ENCODE measurements around the gene BOLL.
"Not testable (repeated sequence)": the region's sequence is repeated elsewhere in the genome, so short reads cannot be mapped to it uniquely, and the experiment has no call there.

BOLL gene

DNA sequence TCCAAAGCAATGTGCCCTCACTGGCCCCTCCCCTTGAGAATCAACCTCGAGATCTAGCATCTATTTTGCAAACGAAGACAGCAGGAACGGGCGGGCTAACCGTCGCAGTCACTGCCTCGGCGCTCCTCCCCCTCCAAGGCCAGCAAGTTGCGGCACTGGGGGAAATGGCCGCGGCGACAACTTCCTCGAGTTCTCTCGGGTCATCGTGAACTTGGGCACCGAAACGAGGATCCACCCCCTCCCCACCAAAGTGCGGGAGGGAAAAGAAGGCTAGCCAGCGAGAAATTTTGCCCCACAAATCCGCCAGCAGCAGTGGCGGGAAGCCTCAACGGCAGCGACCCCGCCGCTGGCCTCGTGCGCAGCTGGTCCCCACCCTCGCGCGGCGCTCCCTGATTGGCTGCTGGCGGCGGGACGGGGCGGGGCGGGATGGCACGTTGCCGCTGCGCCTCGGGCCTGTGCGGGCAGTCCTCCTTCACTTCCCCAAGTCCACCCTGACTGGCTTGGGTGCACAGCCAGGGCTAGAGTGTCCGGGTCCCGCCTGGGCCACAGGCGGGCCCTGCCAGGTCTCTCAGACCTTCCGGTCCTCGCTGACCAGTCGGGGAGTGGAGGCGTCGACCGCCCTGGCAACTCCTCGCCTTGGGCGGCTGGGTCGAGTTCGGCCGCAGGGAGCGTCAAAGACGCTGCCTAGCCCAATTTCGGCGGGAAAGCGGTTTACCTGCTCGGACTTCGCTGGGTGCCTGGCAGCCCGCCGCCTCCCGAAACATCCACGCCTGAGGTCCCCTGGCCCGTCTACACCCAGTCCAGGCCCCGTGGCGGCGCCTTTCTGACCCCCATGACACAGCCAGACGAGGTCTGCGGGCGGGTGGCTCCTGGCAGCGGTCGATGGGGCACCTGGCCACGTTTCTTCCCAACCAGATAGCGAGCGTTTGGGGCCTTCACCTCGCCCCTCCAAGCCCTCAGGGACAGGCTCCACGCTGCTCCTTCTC is at the start of gene BOLL:
Gene BOLL, minus strand, starts transcription at position 364 of the 986 bp plus-strand sequence. CDS start 3,469 bp downstream, outside the sequence.
- in situ Hi-C loops (cut with MboI; ENCODE audit: low sequenced_read_pairs), result no loop called here

DNA sequence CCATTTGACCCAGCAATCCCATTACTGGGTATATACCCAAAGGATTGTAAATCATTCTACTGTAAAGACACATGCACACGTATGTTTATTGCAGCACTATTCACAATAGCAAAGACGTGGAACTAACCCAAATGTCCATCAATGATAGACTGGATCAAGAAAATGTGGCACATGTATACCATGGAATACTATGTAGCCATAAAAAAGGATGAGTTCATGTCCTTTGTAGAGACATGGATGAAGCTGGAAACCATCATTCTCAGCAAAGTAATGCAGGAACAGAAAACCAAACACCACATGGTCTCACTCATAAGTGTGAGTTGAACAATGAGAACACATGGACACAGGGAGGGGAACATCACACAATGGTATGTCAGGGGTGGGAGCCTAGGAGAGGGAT is 49.7 kb upstream of the BOLL start:
- in situ Hi-C loops (cut with MboI; ENCODE audit: low sequenced_read_pairs), result not testable (repeated sequence)

DNA sequence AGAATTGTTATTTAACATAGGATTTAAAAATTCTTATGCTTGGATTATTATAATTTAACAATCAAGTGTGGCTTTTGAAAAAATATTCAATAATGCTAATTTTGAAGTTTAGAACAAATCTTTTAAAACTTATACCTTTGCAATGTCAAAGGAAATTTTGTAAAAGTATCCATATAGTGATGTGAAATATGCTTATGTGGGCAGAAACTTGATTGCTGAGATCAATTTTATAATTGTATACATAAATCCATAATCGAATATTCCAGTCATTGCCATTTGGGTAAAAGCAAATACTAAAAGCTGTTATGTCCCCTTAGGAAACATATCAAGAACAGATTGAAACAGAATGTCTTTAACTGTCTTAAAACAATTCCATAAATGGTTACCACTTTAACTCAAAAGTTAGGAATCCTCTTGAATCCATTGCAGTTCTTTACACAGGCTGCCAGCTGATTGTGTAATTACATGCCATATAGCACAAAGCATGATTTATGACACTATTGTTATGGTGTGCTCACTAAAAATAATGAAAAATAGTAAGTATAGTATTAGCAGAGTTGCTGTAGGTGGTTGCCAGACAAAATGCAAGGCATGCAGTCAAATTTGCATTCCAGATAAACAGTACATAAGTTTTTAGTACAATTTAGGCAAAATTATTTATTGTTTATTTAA is 43.5 kb upstream of the BOLL start:
- in situ Hi-C loops (cut with MboI; ENCODE audit: low sequenced_read_pairs), result no loop called here

DNA sequence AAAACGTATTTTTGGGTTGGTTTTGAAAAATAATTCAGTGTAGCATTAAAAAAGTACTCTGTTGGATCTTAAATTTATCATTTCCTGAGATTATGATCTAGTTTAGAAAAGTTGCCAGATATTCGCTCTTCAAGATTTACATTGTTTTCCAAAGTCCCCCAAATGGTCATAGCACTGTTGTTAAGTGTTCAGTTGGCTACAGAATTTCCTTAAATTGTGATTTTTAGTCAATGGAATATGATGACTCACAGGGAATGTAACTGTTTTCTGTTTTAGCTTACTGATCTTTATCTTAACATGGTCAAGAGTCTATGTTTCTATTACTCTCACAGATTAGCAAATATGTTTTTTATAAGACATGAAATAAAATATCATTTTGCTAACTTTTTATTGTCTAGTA is 42.5 kb upstream of the BOLL start:
- in situ Hi-C loops (cut with MboI; ENCODE audit: low sequenced_read_pairs), result no loop called here

GRCh38 chr2:197822333-197822732 is 37.2 kb upstream of the BOLL start:
- in situ Hi-C loops (cut with MboI; ENCODE audit: low sequenced_read_pairs), result no loop called here

GRCh38 chr2:197821550-197822289 is 36.6 kb upstream of the BOLL start:
- in situ Hi-C loops (cut with MboI; ENCODE audit: low sequenced_read_pairs), result no loop called here

DNA sequence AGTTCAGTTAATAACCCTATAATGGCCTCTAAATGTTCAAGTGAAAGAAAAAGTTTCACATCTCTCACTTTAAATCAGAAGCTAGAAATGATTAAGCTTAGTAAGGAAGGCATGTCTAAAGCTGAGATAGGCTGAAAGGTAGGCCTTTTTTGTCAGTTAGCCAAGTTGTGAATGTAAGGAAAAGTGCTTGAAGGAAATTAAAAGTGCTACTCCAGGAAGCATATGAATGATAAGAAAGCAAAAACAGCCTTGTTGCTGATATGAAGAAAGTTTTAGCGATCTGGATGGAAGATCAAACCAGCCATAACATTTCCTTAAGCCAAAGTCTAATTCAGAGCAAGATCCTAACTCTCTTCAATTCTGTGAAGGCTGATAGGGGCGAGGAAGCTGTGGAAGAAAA is 29.4 kb upstream of the BOLL start:
- in situ Hi-C loops (cut with MboI; ENCODE audit: low sequenced_read_pairs), result no loop called here

- in situ Hi-C loops (cut with MboI; ENCODE audit: low sequenced_read_pairs), result no loop called here
These were observed 28.1 kb upstream of the BOLL start for GRCh38 chr2:197813093-197813787.

DNA sequence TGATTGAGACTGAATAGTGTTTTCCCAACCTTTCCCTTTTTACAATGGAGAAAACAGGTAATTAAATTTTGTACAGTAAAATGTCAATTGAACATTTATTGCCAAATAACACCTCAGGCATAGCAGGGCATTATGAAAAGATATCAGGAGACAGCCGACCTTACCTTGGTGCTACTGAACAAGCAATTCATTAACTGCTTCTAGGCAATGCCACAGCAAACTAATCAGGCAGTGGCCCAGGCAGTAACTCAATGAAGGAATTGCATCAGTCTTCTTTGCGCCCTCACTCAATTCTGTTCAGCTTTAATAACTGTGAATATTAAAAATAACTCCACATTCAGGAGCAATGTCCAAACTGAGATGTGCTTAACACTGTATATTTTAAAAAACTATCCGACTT is 25.4 kb upstream of the BOLL start:
- in situ Hi-C loops (cut with MboI; ENCODE audit: low sequenced_read_pairs), result no loop called here

DNA sequence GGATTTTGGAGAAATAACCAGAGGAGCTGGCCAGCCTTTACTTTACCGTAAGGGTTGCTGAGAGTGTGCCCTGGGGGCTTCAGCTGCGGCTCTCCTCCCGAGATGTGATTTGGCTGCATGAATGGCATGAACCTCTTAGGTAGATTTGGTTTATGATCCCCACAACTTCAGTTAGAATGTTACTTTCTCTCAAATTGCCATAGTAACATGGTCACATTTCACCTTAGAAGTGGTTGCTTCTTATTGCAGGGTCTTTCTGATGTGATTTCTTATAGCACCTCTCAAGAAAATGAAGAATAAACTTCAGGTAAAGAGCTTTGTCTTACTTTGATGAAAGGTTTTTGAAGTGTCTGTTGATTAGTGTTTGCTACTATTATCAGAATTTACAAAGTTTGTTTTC is 24.9 kb upstream of the BOLL start:
- in situ Hi-C loops (cut with MboI; ENCODE audit: low sequenced_read_pairs), result no loop called here

DNA sequence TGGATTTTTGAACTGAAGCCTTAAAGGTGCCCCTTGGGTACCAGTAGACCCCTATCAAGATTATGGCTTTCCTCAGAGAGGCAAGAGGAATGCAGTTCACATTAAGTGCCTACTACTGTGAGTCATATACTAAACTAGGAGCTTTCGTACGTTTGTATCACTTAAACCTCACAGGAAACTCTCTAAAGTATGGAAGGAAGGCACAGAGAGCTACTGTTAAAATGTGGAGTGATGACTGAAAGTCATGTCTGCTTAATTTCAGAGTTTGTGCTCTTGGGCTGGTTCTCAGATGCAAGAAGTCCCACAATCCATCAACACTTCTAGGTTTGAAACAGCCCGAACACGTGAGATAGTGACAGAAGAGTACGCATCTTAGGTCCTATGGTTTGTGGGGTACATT is 23.9 kb upstream of the BOLL start:
- in situ Hi-C loops (cut with MboI; ENCODE audit: low sequenced_read_pairs), result no loop called here

GRCh38 chr2:197805715-197806633 is 20.9 kb upstream of the BOLL start:
- in situ Hi-C loops (cut with MboI; ENCODE audit: low sequenced_read_pairs), result no loop called here

DNA sequence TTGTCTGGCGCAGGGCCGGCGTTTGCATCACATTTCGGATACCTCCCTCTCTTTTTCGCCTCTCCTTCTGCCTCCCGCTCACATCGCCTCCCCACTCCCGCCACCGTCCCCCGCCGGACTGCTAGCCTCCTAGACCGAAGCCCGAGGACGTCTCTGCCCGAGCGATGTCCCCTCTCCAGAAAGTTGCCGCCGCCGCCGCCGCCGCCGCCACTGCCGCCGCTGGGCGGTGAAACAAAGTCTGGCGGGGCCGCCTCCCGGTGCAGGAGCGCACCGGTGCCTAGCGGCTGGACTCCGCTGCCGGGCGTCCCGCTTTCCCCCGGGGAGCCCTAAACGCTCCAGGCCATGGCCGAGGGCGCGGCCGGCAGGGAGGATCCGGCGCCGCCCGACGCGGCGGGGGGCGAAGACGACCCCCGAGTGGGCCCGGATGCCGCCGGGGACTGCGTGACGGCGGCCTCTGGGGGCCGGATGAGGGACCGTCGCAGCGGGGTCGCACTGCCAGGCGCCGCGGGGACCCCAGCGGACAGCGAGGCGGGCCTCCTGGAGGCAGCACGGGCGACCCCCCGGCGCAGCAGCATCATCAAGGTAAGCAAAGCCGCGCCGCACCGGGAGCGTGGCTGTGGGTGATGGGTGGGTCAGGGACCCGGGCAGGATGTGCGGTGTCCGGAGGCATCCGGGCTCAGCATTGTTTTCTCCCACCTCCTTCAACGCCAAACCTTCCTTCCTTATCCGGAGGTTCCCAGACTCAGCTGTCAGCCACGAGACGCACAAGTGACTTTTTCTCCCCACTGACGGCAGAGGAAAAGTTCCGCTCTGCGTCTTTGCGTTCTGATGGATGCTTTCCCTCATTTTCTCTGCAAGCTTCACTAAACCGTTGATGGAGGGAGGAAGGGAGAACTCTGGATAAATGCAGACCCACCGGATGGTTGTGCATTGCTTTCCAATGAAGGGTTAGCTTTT is 19.9 kb upstream of the BOLL start:
- in situ Hi-C loops (cut with MboI; ENCODE audit: low sequenced_read_pairs), result no loop called here

DNA sequence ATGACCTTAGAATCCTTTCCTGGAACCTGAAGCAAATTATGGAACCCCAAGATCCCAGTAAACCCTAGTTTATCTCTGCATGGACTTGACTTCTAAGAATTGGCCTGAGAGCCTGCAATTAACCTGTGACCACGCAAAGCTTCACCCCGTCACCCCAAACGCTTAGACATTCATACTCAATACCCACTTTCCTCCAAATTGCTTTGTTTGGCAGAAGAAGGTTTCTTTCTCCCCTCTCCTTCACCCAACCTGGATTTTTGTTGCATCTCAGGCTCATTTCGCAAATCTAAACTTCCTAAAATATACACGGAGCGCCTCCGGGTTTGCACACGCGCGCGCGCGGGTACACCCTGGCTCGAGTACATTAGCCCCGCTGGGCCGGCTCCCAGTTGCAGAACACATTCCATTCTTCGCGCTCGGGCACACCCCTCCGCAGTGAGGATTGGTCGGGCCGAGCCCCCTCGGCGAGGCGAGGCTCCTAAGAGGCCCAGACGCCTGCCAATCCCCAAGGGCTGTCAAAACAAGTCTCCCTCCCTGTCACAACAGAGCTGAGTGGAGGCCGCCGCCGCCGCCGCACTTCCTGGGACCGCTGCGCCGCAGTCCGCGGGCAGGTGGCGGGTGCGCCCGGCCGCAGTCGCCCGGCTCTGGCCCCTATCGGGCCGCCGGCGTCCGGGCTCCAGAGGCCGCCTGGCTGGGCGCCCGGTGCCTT is 19.1 kb upstream of the BOLL start, which contains the start of gene PLCL1:
Gene PLCL1, plus strand, starts transcription at position 545 of the 709 bp plus-strand sequence.
- in situ Hi-C loops (cut with MboI; ENCODE audit: low sequenced_read_pairs), result no loop called here

DNA sequence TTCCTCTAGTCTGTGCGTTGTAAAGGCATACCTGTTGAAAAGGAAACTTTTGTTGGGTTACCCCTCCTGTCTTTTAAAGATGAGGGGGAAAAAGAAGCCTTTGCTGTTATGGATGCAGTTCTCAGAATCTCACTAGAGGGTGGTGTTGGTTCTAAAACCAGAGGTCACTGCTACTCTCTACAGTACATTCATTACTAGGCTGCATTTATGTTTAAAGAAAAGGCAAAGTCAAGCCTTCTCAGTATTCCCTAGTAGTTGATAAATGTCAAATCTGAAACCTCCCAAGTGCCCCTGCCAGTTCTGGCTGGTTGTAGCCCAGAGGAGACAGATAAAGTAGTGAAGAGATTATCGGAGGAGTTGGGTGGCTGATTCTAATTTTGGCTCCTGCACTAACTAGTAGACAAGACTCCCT is 17.9 kb upstream of the BOLL start:
- in situ Hi-C loops (cut with MboI; ENCODE audit: low sequenced_read_pairs), result no loop called here

DNA sequence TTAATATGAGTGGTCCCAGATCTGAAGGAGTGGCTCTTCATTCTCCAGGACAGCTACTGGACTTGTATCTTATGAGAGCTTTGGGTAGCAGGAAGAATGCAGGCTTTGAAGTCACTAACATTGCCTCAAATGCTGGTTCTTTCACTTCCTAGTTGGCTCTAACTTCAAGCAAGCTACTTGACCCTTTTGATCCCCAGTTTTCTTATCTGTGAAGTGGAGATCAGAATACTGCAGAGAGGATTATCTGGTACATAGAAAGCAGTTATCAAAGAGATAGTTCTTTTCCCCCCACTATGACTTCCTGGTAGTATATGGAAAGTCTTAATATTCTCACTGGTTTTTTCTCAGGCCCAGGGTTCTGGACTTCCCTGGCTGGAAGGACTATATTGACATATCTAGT is 15.9 kb upstream of the BOLL start:
- in situ Hi-C loops (cut with MboI; ENCODE audit: low sequenced_read_pairs), result no loop called here

DNA sequence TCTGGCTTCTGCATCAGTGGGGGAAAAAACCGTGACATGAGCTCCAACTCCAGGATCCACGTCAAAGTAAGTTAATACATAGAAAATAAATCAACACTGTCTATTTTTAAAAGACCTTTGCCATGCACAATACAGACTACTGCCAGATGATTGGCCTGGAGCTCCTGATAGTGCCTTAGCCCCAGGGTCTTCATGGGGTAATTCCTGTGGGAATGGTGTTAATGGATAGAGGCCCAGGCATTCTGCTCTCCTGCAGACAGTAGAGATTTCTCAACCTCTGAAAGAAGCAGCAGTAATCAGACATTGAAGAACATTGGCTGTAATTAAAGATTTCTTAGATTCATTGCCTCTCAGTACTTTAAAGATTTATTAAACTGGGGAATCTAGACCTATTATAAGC is 15.0 kb upstream of the BOLL start:
- in situ Hi-C loops (cut with MboI; ENCODE audit: low sequenced_read_pairs), result no loop called here

GRCh38 chr2:197799068-197799467 is 13.9 kb upstream of the BOLL start:
- in situ Hi-C loops (cut with MboI; ENCODE audit: low sequenced_read_pairs), result no loop called here
